Stimulated activated CD4-positive, alpha-beta T cell treated with anti-CD3 and anti-CD28 coated beads, Interleukin-12 subunit alpha, Interleukin-12 subunit beta, amount 100 ng/mL, for 4 hours (primary cell): ENCODE measurements around the gene KHDC4.
"Not testable (repeated sequence)": the region's sequence is repeated elsewhere in the genome, so short reads cannot be mapped to it uniquely, and the experiment has no call there.

Experiments
- DNase-seq: peaks from one replicate; pipeline ENCODE4 v3.0.0-alpha.2; 2020

The KHDC4 gene

DNA sequence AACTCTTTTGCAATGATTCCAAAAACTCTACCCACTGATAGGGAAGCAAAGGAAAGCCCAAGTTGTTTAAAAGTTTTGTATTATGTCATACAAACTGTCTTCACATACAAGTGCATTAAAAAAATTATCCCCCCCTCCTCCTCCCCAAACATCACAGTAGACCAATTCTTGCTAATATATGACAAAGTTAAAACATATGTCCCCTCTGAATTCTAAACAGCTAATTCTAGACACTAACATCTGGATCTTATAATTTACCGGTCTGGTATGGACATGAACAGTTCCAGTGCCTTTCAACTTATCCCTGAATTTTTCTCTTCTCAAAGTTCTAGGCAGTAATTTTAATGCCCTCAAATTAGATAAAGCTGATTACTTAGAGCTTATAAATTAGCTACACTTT is 36.5 kb downstream of the KHDC4 start:
- no peak for DNase-seq

GRCh38 chr1:155896476-155896875 is 37.7 kb downstream of the KHDC4 start:
- not testable (repeated sequence) for DNase-seq

DNA sequence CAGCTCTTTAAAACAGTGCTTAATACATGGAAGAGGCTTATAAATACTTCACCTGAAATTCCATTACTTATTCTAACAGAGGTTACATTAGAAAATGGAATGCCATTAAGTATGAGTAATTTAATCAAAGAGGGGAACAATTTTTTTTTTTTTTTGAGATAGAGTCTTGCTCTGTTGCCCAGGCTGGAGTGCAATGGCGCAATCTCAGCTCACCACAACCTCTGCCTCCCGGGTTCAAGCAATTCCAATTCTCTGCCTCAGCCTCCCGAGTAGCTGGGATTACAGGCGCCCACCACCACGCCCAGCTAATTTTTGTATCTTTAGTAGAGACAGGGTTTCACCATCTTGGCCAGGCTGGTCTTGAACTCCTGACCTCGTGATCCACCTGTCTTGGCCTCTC is 38.6 kb downstream of the KHDC4 start:
- DNase-seq: not testable (repeated sequence)

GRCh38 chr1:155893389-155894142 is 40.6 kb downstream of the KHDC4 start:
- DNase-seq: no peak

DNA sequence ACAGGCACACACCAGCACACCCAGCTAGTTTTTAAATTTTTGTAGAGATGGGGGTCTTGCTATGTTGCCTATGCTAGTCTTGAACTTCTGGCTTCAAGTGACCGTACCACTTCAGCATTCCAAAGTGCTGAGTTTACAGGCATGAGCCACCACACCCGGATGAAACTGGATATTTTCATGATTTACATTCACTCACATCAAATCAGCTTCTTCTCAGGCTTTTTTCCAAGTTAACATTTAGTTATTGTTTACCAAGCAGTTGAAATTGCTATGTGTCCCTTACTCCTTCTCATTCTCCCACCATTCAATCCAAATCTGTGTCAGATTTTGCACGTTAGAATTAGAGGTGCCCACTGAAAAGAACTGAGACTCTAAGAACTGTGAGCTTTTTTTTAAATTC is 41.4 kb downstream of the KHDC4 start:
- no peak for DNase-seq

GRCh38 chr1:155890251-155890650 is 44.0 kb downstream of the KHDC4 start:
- DNase-seq: no peak

GRCh38 chr1:155889566-155889965 is 44.6 kb downstream of the KHDC4 start:
- no peak for DNase-seq

- DNase-seq: no peak
These were observed 45.7 kb downstream of the KHDC4 start for GRCh38 chr1:155888481-155888880.

DNA sequence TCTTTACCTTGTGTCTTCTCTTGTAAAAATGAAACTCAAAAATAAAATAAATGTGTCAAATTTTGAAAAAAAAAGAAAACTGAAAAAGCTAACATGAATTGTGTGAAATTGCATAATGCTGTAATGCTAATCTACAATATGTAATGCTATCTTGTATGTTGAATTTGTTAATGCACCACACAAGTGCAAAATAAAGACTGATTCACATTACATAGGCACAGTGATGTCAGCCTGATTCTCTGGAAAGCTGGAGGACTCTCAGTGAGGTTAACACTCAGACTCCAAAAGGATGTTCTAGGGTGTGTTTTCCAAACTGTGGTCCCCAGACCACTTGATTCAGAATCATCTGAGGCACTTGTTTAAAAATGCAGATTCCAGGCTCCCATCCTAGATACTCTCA is 49.2 kb downstream of the KHDC4 start:
- no peak for DNase-seq

- DNase-seq: no peak
These were observed 49.9 kb downstream of the KHDC4 start for GRCh38 chr1:155884031-155884960.

GRCh38 chr1:155882766-155883165 is 51.4 kb downstream of the KHDC4 start:
- no peak for DNase-seq

GRCh38 chr1:155882235-155882634 is 52.0 kb downstream of the KHDC4 start:
- DNase-seq: no peak

GRCh38 chr1:155880950-155881349 is 53.3 kb downstream of the KHDC4 start:
- no peak for DNase-seq

- no peak for DNase-seq
These were observed 54.0 kb downstream of the KHDC4 start for GRCh38 chr1:155880251-155880650.

- DNase-seq: no peak
These were observed 56.3 kb downstream of the KHDC4 start for GRCh38 chr1:155877945-155878344.

GRCh38 chr1:155873860-155874259 is 60.4 kb downstream of the KHDC4 start:
- no peak for DNase-seq

- DNase-seq: no peak
These were observed 61.7 kb downstream of the KHDC4 start for GRCh38 chr1:155872527-155872926.

DNA sequence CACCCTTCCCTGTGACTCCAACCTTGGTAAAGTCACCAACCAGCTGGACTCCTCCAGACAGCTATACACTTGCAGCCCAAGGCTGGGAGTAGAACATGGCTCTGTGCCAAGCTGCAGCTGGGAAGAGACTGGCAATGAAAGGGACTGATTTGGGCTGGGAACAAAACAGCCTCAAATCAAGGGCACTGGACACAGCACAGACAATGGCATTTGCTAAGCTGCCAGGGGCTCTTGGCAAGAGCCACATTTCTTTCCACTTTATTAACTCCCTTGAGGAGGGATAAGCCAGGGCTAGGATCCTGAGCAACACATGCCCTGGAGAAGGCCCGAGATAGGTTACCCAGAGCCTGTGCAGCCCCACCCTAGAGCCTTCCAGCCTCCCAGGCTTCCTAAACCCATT is 62.8 kb downstream of the KHDC4 start:
- DNase-seq: no peak

DNA sequence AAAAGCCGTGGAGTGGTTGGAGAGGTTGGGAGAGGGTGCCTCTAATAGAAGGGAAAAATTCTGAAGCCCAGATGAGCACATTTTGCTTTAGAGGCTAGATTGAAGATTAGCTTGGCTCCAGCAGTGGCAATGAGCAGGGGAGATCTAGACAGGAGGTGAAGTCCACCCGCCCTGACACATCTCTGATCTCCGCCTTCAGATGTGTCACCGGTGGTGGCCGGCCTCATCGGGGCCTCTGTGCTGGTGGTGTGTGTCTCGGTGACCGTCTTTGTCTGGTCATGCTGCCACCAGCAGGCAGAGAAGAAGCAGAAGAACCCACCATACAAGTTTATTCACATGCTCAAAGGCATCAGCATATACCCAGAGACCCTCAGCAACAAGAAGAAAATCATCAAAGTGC is 66.4 kb downstream of the KHDC4 start:
- DNase-seq: no peak

DNA sequence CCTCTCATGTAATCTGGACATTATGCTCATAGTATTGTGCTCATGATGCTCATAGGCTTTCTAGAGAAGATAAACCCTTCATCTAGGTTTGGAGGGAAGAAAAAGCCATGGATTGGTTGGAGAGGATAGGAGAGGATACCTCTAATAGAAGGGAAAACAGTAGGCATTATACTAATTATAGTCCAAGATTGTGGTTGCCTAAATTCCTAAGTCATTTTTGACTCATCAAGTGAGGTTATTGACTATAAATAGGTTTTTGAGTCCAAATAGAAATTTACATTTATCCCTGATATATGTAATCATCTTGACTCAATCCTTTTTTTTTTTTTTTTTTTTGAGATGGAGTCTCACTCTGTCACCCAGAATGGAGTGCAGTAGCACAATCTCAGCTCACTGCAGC is 69.8 kb downstream of the KHDC4 start:
- no peak for DNase-seq
